NT2/D1 (cell line): ENCODE data around the gene SFXN4.

Experiments used
- DNase-seq: peaks from one replicate; pipeline ENCODE4 v3.0.0-alpha.2; 2011; ENCODE audit warnings: low read depth, low spot score
- H3K27me3 ChIP-seq: 2 replicates; pipeline ENCODE4 v1.6.0; 2011; ENCODE audit warnings: mild to moderate bottlenecking; ENCODE audit not compliant: insufficient read length, insufficient read depth
- H3K36me3 ChIP-seq: 2 replicates; pipeline ENCODE4 v1.6.1; 2011; ENCODE audit warnings: mild to moderate bottlenecking, low read length, mixed read lengths; ENCODE audit not compliant: insufficient read depth, insufficient read length
- H3K4me1 ChIP-seq: 2 replicates; pipeline ENCODE4 v1.5.1; 2011; ENCODE audit not compliant: insufficient read depth, insufficient read length
- H3K4me3 ChIP-seq: 2 replicates; pipeline ENCODE4 v1.5.1; 2011; ENCODE audit warnings: low read depth; ENCODE audit not compliant: insufficient read length
- H3K9ac ChIP-seq: 2 replicates; pipeline ENCODE4 v1.6.0; 2011; ENCODE audit warnings: low read depth; ENCODE audit not compliant: insufficient read length
- H3K9me3 ChIP-seq: 2 replicates; pipeline ENCODE4 v1.5.1; 2011; ENCODE audit warnings: mild to moderate bottlenecking, low read length; ENCODE audit not compliant: insufficient read depth
- SUZ12 ChIP-seq: IDR thresholded peaks from 2 replicates; pipeline ENCODE4 v1.6.1; 2011; ENCODE audit not compliant: insufficient read length, insufficient read depth; ENCODE audit errors: extremely low read depth
- YY1 ChIP-seq: IDR thresholded peaks from 2 replicates; pipeline ENCODE4 v1.6.1; 2011; ENCODE audit not compliant: insufficient read length, insufficient read depth
- ZNF274 ChIP-seq: IDR thresholded peaks from 2 replicates; pipeline ENCODE4 v1.6.1; 2011; ENCODE audit warnings: mild to moderate bottlenecking, low read depth, low read length

The SFXN4 gene

GRCh38 chr10:119201233-119201632, 35.7 kb upstream of the SFXN4 start:
- Histone ChIP-seq H3K9ac (no peak overlapping the region), H3K27me3 (peaks cover 3% of the 10 kb centered on the region), H3K9me3 (no peaks in the 10 kb centered on the region), H3K36me3 (no peaks in the 10 kb centered on the region), H3K4me3 (no peak overlapping the region), H3K4me1 (no peaks in the 10 kb centered on the region)
- TF ChIP-seq SUZ12 (no peak), YY1 (no peak), ZNF274 (no peak)
- no peak for DNase-seq

GRCh38 chr10:119199231-119199992, 33.9 kb upstream of the SFXN4 start:
- H3K4me3 ChIP-seq: no peak overlapping the region

GRCh38 chr10:119198438-119198837, 32.9 kb upstream of the SFXN4 start:
- Histone ChIP-seq H3K9me3 (no peaks in the 10 kb centered on the region), H3K4me1 (no peaks in the 10 kb centered on the region), H3K27me3 (peaks cover 3% of the 10 kb centered on the region), H3K9ac (no peak overlapping the region), H3K4me3 (no peak overlapping the region), H3K36me3 (no peaks in the 10 kb centered on the region)
- no peak for DNase-seq
- TF ChIP-seq SUZ12 (no peak), ZNF274 (no peak), YY1 (no peak)

More at GRCh38 chr10:119199231-119199992, 33.9 kb upstream of the SFXN4 start:
- Histone ChIP-seq H3K9me3 (no peaks in the 10 kb centered on the region), H3K9ac (peak overlapping the region; percentile 17), H3K4me1 (no peaks in the 10 kb centered on the region), H3K27me3 (peaks cover 3% of the 10 kb centered on the region), H3K36me3 (no peaks in the 10 kb centered on the region)
- TF ChIP-seq YY1: no peak
- no peak for TF ChIP-seq ZNF274
- TF ChIP-seq SUZ12: no peak
- DNase-seq: no peak

GRCh38 chr10:119197921-119198320, 32.4 kb upstream of the SFXN4 start:
- no peaks in the 10 kb centered on the region for H3K4me1 ChIP-seq
- no peak overlapping the region for H3K4me3 ChIP-seq
- TF ChIP-seq ZNF274: no peak
- TF ChIP-seq SUZ12: no peak
- no peak for TF ChIP-seq YY1
- H3K27me3 ChIP-seq: peaks cover 3% of the 10 kb centered on the region
- no peaks in the 10 kb centered on the region for H3K36me3 ChIP-seq
- DNase-seq: no peak
- H3K9ac ChIP-seq: no peak overlapping the region
- H3K9me3 ChIP-seq: no peaks in the 10 kb centered on the region

GRCh38 chr10:119191881-119192280, 26.4 kb upstream of the SFXN4 start:
- H3K9ac ChIP-seq: no peak overlapping the region
- no peaks in the 10 kb centered on the region for H3K36me3 ChIP-seq
- H3K4me1 ChIP-seq: no peaks in the 10 kb centered on the region
- no peak for DNase-seq
- H3K4me3 ChIP-seq: no peak overlapping the region
- no peaks in the 10 kb centered on the region for H3K9me3 ChIP-seq
- TF ChIP-seq ZNF274 (no peak), SUZ12 (no peak), YY1 (no peak)
- H3K27me3 ChIP-seq: no peaks in the 10 kb centered on the region

- no peak overlapping the region for H3K4me3 ChIP-seq
- H3K27me3 ChIP-seq: no peaks in the 10 kb centered on the region
- DNase-seq: no peak
- H3K9ac ChIP-seq: no peak overlapping the region
- TF ChIP-seq ZNF274 (no peak), YY1 (no peak), SUZ12 (no peak)
- H3K36me3 ChIP-seq: no peaks in the 10 kb centered on the region
- H3K4me1 ChIP-seq: no peaks in the 10 kb centered on the region
- no peaks in the 10 kb centered on the region for H3K9me3 ChIP-seq
Observed at GRCh38 chr10:119190954-119191785, 25.7 kb upstream of the SFXN4 start.

GRCh38 chr10:119190353-119190752, 24.8 kb upstream of the SFXN4 start:
- no peak overlapping the region for H3K4me3 ChIP-seq
- H3K4me1 ChIP-seq: no peaks in the 10 kb centered on the region
- no peaks in the 10 kb centered on the region for H3K27me3 ChIP-seq
- TF ChIP-seq SUZ12: no peak
- no peak for TF ChIP-seq ZNF274
- no peak for TF ChIP-seq YY1
- no peak overlapping the region for H3K9ac ChIP-seq
- no peaks in the 10 kb centered on the region for H3K9me3 ChIP-seq
- DNase-seq: no peak
- no peaks in the 10 kb centered on the region for H3K36me3 ChIP-seq
